ENCODE results near the gene WDR90. TPM values are rescaled to one million over a fixed set of nuclear protein-coding genes. Genes with fewer than 3 reads are reported as not detected.

Gene WDR90
- total RNA-seq (2013), result 3.6 TPM
- polyA plus RNA-seq, result 10 to 100 TPM in 1 of 3 donors, 1 to 10 TPM in 1, under 1 TPM in 1; 0.13 to 16.5 (median 1.1) TPM
- 4.0 and 5.0 TPM in 2 replicates for polyA minus RNA-seq
- 4.7 to 12.5 (median 6.5) reads per million in 11 experiments for total RNA-seq

DNA sequence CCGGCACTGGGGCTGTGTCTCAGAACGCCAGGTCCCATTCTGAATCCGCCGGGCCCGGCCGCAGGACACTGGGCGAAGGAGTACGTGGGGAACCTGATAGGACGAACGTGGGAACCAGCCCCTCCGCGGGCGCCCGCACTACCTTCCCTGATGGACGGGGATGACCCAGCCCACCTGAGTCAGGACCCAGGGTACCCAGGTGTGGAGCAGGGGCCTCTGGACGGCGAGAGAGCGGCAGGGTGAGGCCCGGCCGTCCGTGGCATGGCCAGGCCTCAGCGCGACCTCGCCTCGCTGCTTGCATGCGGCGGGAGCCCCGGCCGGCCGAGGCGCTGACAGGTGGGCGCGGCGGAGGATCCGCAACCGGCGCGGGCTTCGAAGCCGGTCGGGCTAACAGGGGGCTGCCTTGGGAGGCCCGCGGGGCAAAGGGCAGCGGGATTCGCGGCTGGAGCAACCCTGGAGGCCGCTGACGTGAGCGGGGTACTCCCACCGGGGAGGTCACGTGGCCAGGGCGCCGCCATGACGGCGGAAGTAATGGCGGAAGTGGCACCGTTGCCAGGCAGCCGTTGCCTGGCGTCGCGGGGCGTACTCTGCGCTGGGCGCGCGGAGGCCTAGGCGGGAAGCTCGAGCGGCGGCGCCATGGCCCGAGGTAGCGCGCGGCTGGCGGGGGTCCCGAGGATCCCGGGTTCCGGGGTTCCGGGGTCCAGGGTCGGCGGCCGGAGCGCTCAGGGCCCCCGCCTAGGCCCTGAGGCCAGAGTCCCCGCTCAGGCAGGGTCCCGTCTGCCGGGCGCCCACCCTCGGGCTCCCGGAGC lies at the start of gene WDR90:
Gene WDR90 (plus strand): TSS at position 585 of the 809 bp plus-strand sequence. CDS start 52 bp downstream, at position 637.
- H2AFZ ChIP-seq (ENCODE audit: insufficient read depth, low read depth, low read length, poor library complexity, severe bottlenecking), result peak within 1 kb of the TSS; percentile 94
- TF ChIP-seq, protein P1, sequence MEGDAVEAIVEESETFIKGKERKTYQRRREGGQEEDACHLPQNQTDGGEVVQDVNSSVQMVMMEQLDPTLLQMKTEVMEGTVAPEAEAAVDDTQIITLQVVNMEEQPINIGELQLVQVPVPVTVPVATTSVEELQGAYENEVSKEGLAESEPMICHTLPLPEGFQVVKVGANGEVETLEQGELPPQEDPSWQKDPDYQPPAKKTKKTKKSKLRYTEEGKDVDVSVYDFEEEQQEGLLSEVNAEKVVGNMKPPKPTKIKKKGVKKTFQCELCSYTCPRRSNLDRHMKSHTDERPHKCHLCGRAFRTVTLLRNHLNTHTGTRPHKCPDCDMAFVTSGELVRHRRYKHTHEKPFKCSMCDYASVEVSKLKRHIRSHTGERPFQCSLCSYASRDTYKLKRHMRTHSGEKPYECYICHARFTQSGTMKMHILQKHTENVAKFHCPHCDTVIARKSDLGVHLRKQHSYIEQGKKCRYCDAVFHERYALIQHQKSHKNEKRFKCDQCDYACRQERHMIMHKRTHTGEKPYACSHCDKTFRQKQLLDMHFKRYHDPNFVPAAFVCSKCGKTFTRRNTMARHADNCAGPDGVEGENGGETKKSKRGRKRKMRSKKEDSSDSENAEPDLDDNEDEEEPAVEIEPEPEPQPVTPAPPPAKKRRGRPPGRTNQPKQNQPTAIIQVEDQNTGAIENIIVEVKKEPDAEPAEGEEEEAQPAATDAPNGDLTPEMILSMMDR (IDR thresholded peaks at IDR 0.05), result no peak
- Mint-ChIP-seq H3K4me1 (peaks cover 32% of the 10 kb centered on the region), H3K27ac (peak within 1 kb of the TSS; percentile 72 to 91 (median 87)), H3K4me3 (peak within 1 kb of the TSS; percentile 73 to 85), H3K36me3 (peaks cover 5 to 21% of the 10 kb centered on the region in 2 donors), H3K9me3 (peaks cover 0 to 2% (median 0%) of the 10 kb centered on the region in 7 donors), H3K27me3 (ENCODE audit: low read depth in 3 of 3) (peaks cover 0 to 3% (median 0%) of the 10 kb centered on the region in 3 donors)
- intact Hi-C loops (cut with micrococcal nuclease), result no loop called here
- no peaks in the 10 kb centered on the region for H3K9me3 ChIP-seq (replicated peaks in 1 of 2; ENCODE audit: control insufficient read depth in 1 of 2, insufficient read depth in 1 of 2, low read length in 2 of 2)
- peak; percentile 91 to 94 (median 94) for DNase-seq
- H3K4me1 ChIP-seq (ENCODE audit: control insufficient read depth in 1 of 2, insufficient read depth in 2 of 2, low read length in 2 of 2), result peaks cover 18 to 39% of the 10 kb centered on the region in 2 donors
- under 1% methylated on average over 91 of the region's 91 CpGs for WGBS (ENCODE audit: insufficient coverage)
- H3K4me2 ChIP-seq (replicated peaks; ENCODE audit: extremely low read depth, low read length, poor library complexity, severe bottlenecking), result peak within 1 kb of the TSS; percentile 85
- no peaks in the 10 kb centered on the region for H3K36me3 ChIP-seq (replicated peaks in 1 of 2; ENCODE audit: control insufficient read depth in 1 of 2, insufficient read depth in 2 of 2, low read length in 2 of 2)
- H3K27ac ChIP-seq (ENCODE audit: low read depth in 1 of 2, low read length in 2 of 2), result peak within 1 kb of the TSS; percentile 82 to 90
- peak within 1 kb of the TSS; percentile 85 for H3K9ac ChIP-seq (ENCODE audit: insufficient read depth, low read length, poor library complexity, severe bottlenecking)
- H3K27me3 ChIP-seq (ENCODE audit: control insufficient read depth in 2 of 2, insufficient read depth in 2 of 2, low read length in 2 of 2), result no peaks in the 10 kb centered on the region
- peaks cover 10% of the 10 kb centered on the region for H3K79me2 ChIP-seq (ENCODE audit: insufficient read depth, low read length)
- H4K20me1 ChIP-seq (ENCODE audit: insufficient read depth, low read length), result peaks cover 38% of the 10 kb centered on the region
- peak within 1 kb of the TSS; percentile 36 to 79 (median 67) for H3K4me3 ChIP-seq (replicated peaks in 1 of 3; ENCODE audit: low read depth in 2 of 3, low read length in 3 of 3)

DNA sequence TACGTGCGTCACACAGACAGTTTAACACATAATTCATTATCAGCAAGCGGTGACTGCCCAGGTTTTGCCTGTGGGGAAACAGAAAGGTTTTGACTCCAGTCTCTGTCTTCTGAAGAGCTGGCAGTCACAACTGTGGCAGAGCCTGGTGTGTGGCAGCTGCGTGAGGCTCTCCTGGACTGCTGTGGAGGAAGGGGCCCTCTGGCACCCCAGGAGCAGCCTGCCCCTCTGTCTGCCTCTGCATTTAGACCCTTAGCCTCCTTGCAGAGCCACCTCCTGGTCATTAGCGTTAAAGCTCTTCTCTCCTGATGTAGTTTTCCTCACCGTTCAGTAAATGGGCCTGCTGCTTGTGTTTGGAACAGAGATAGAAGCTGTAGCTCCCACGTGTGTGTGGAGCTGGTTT lies 48.4 kb upstream of the WDR90 start:
- no peak overlapping the region for H3K9ac ChIP-seq (ENCODE audit: insufficient read depth, low read length, poor library complexity, severe bottlenecking)
- Mint-ChIP-seq H3K9me3 (peaks cover 0 to 14% (median 8%) of the 10 kb centered on the region in 7 donors), H3K27ac (peak overlapping the region in 2 of 7 donors; percentile 11 to 51), H3K27me3 (ENCODE audit: low read depth in 3 of 3) (peaks cover 0 to 1% (median 0%) of the 10 kb centered on the region in 3 donors), H3K36me3 (peaks cover 26 to 58% of the 10 kb centered on the region in 2 donors), H3K4me1 (peaks cover 16% of the 10 kb centered on the region), H3K4me3 (no peak overlapping the region)
- H3K36me3 ChIP-seq (replicated peaks in 1 of 2; ENCODE audit: control insufficient read depth in 1 of 2, insufficient read depth in 2 of 2, low read length in 2 of 2), result peaks cover 10 to 32% of the 10 kb centered on the region in 2 donors
- H3K27ac ChIP-seq (ENCODE audit: low read depth in 1 of 2, low read length in 2 of 2), result no peak overlapping the region
- DNase-seq, result peak in 1 of 3 donors; percentile 3
- intact Hi-C loops (cut with micrococcal nuclease), result no loop called here
- peaks cover 11 to 13% of the 10 kb centered on the region in 2 donors for H3K4me1 ChIP-seq (ENCODE audit: control insufficient read depth in 1 of 2, insufficient read depth in 2 of 2, low read length in 2 of 2)
- H3K4me2 ChIP-seq (replicated peaks; ENCODE audit: extremely low read depth, low read length, poor library complexity, severe bottlenecking), result no peak overlapping the region
- H2AFZ ChIP-seq (ENCODE audit: insufficient read depth, low read depth, low read length, poor library complexity, severe bottlenecking), result no peak overlapping the region
- H3K4me3 ChIP-seq (replicated peaks in 1 of 3; ENCODE audit: low read depth in 2 of 3, low read length in 3 of 3), result no peak overlapping the region
- TF ChIP-seq, protein P1 (IDR thresholded peaks at IDR 0.05), result no peak
- 65% methylated on average over 4 of the region's 7 CpGs for WGBS (ENCODE audit: insufficient coverage)
- no peaks in the 10 kb centered on the region for H3K27me3 ChIP-seq (ENCODE audit: control insufficient read depth in 2 of 2, insufficient read depth in 2 of 2, low read length in 2 of 2)
- H3K9me3 ChIP-seq (replicated peaks in 1 of 2; ENCODE audit: control insufficient read depth in 1 of 2, insufficient read depth in 1 of 2, low read length in 2 of 2), result peaks cover 0 to 9% of the 10 kb centered on the region in 2 donors
- peaks cover 94% of the 10 kb centered on the region for H3K79me2 ChIP-seq (ENCODE audit: insufficient read depth, low read length)
- peaks cover 91% of the 10 kb centered on the region for H4K20me1 ChIP-seq (ENCODE audit: insufficient read depth, low read length)
